Fibroblast of lung (primary cell): ENCODE results near the gene EXOC6B. TPM values are rescaled to one million over a fixed set of nuclear protein-coding genes. Genes with fewer than 3 reads are reported as not detected.
"Not testable (repeated sequence)": the region's sequence is repeated elsewhere in the genome, so short reads cannot be mapped to it uniquely, and the experiment has no call there.

Source experiments
- DNase-seq, 2 donors: peaks; one replicate each; pipeline versions ENCODE4 v3.0.0 to v3.0.0-alpha.2; 2010; ENCODE audit warnings: low read depth in 2 of 2
- H2AFZ ChIP-seq: 2 replicates; pipeline ENCODE4 v1.5.1; 2012; ENCODE audit warnings: low read length, control low read depth, inconsistent platforms
- H3K27ac ChIP-seq: 2 replicates; pipeline ENCODE4 v1.5.1; 2011; ENCODE audit warnings: low read length, control low read depth; ENCODE audit not compliant: insufficient read depth
- H3K27me3 ChIP-seq: 2 replicates; pipeline ENCODE4 v1.5.1; 2011; ENCODE audit warnings: mild to moderate bottlenecking, low read length; ENCODE audit not compliant: control insufficient read depth, insufficient read depth
- H3K36me3 ChIP-seq: 2 replicates; pipeline ENCODE4 v1.5.1; 2011; ENCODE audit warnings: low read length; ENCODE audit not compliant: control insufficient read depth, insufficient read depth
- H3K4me1 ChIP-seq: 2 replicates; pipeline ENCODE4 v1.5.1; 2011; ENCODE audit warnings: low read length; ENCODE audit not compliant: control insufficient read depth, insufficient read depth; ENCODE audit errors: extremely low read depth
- H3K4me2 ChIP-seq: 2 replicates; pipeline ENCODE4 v1.5.1; 2011; ENCODE audit warnings: low read length, control low read depth; ENCODE audit not compliant: insufficient read depth; ENCODE audit errors: extremely low read depth
- H3K4me3 ChIP-seq, 4 experiments: fragments of 200-600 bp in 1 of 4; sonication (generic) in 1 of 4; replicated peaks in 1 of 4; 2 replicates each; pipeline ENCODE4 v1.5.1; 2011 to 2016; ENCODE audit warnings: low read length in 4 of 4, low read depth in 3 of 4, mild to moderate bottlenecking in 3 of 4, control low read depth in 2 of 4, inconsistent platforms in 1 of 4, mixed read lengths in 1 of 4; ENCODE audit not compliant: insufficient read depth in 1 of 4; ENCODE audit errors: control extremely low read depth in 1 of 4
- H3K79me2 ChIP-seq: 2 replicates; pipeline ENCODE4 v1.5.1; 2012; ENCODE audit warnings: mild to moderate bottlenecking, low read length, inconsistent platforms; ENCODE audit not compliant: control insufficient read depth, insufficient read depth
- H3K9ac ChIP-seq: 2 replicates; pipeline ENCODE4 v1.5.1; 2011; ENCODE audit warnings: mild to moderate bottlenecking, low read length, control low read depth; ENCODE audit not compliant: insufficient read depth
- H3K9me3 ChIP-seq: 2 replicates; pipeline ENCODE4 v1.5.1; 2012; ENCODE audit warnings: low read depth, low read length; ENCODE audit not compliant: control insufficient read depth, insufficient read depth
- H4K20me1 ChIP-seq: 2 replicates; pipeline ENCODE4 v1.5.1; 2011; ENCODE audit warnings: low read length; ENCODE audit not compliant: control insufficient read depth, insufficient read depth; ENCODE audit errors: extremely low read depth
- EZH2 ChIP-seq: IDR thresholded peaks from 2 replicates; pipeline ENCODE4 v1.5.1; 2012; ENCODE audit warnings: low read length, control low read depth, mild to moderate bottlenecking; ENCODE audit errors: missing control alignments
- polyA plus RNA-seq, 2 donors: library from polyadenylated mRNA; depleted of rRNA in 1 of 2; stranded (reverse) in 1 of 2; unstranded in 1 of 2; fragments of >200 nt; gene quantifications; 2 replicates each; pipeline ENCODE4 v1.2.1, GENCODE V29; 2011 to 2012; ENCODE audit warnings: missing spikeins in 1 of 2
- total RNA-seq: library from RNA; depleted of rRNA; stranded (reverse); fragments of >200 nt; gene quantifications from 2 replicates; pipeline ENCODE4 v1.2.1, GENCODE V29; 2014
- TF ChIP-seq, protein P1 (sequence below), 2 donors: IDR thresholded peaks in 1 of 2; conservative IDR thresholded peaks in 1 of 2; 1 replicate in 1 of 2; 2 replicates in 1 of 2; pipeline ENCODE4 v1.5.1; 2011 to 2012; ENCODE audit warnings: low read length in 2 of 2, control low read depth in 1 of 2, inconsistent platforms in 1 of 2, low read depth in 1 of 2, mild to moderate bottlenecking in 1 of 2

The EXOC6B gene
- total and polyA plus RNA-seq, 2 donors (not counting 1 experiment from before 2014, with no cell fraction given): 26.3 to 36.5 TPM

GRCh38 chr2:72665448-72665847, 160.4 kb downstream of the EXOC6B start:
- peaks cover 3% of the 10 kb centered on the region for H3K4me1 ChIP-seq
- no peak overlapping the region for H3K9ac ChIP-seq
- H3K79me2 ChIP-seq: no peaks in the 10 kb centered on the region
- H3K36me3 ChIP-seq: no peaks in the 10 kb centered on the region
- no peak overlapping the region for H3K4me2 ChIP-seq
- no peaks in the 10 kb centered on the region for H4K20me1 ChIP-seq
- no peak overlapping the region for H3K27ac ChIP-seq
- DNase-seq: no peak
- H3K4me3 ChIP-seq: no peak overlapping the region
- H3K27me3 ChIP-seq: no peaks in the 10 kb centered on the region
- no peak for TF ChIP-seq EZH2
- TF ChIP-seq, protein P1, sequence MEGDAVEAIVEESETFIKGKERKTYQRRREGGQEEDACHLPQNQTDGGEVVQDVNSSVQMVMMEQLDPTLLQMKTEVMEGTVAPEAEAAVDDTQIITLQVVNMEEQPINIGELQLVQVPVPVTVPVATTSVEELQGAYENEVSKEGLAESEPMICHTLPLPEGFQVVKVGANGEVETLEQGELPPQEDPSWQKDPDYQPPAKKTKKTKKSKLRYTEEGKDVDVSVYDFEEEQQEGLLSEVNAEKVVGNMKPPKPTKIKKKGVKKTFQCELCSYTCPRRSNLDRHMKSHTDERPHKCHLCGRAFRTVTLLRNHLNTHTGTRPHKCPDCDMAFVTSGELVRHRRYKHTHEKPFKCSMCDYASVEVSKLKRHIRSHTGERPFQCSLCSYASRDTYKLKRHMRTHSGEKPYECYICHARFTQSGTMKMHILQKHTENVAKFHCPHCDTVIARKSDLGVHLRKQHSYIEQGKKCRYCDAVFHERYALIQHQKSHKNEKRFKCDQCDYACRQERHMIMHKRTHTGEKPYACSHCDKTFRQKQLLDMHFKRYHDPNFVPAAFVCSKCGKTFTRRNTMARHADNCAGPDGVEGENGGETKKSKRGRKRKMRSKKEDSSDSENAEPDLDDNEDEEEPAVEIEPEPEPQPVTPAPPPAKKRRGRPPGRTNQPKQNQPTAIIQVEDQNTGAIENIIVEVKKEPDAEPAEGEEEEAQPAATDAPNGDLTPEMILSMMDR (conservative IDR thresholded peaks at IDR 0.05 in 1 of 2, IDR thresholded peaks at IDR 0.05 in 1 of 2; ENCODE audit: low read depth in 1 of 2, low read length in 2 of 2): no peak
- no peak overlapping the region for H2AFZ ChIP-seq
- H3K9me3 ChIP-seq: no peaks in the 10 kb centered on the region

DNA sequence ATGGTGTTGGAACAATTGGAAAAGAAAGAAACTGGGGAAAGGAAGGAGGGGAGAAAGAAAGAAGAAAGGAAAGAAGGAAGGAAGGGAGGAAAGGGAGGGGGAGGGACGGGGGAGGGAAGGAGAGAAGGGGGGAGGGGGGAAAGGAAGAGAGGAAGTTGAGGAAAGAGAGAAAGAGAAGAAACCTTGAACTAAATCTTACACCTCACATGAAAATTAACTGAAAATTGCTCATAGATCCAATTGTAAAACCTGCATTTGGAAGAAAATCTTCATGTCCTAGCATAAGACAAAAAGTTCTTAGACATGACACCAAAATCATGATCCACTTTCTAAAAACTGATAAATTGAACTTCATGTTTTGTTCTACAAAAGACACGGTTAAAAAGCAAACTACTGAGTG, 163.8 kb downstream of the EXOC6B start:
- DNase-seq: no peak
- H3K27ac ChIP-seq: no peak overlapping the region
- H3K79me2 ChIP-seq: no peaks in the 10 kb centered on the region
- no peaks in the 10 kb centered on the region for H3K27me3 ChIP-seq
- H3K4me3 ChIP-seq: no peak overlapping the region
- H3K9me3 ChIP-seq: no peaks in the 10 kb centered on the region
- no peaks in the 10 kb centered on the region for H3K4me1 ChIP-seq
- H3K4me2 ChIP-seq: no peak overlapping the region
- H3K36me3 ChIP-seq: no peaks in the 10 kb centered on the region
- H2AFZ ChIP-seq: no peak overlapping the region
- no peaks in the 10 kb centered on the region for H4K20me1 ChIP-seq
- H3K9ac ChIP-seq: no peak overlapping the region
- TF ChIP-seq, protein P1 (conservative IDR thresholded peaks at IDR 0.05 in 1 of 2, IDR thresholded peaks at IDR 0.05 in 1 of 2; ENCODE audit: low read depth in 1 of 2, low read length in 2 of 2): no peak
- no peak for TF ChIP-seq EZH2

- Histone ChIP-seq H2AFZ (no peak overlapping the region), H4K20me1 (no peaks in the 10 kb centered on the region), H3K27me3 (no peaks in the 10 kb centered on the region), H3K79me2 (no peaks in the 10 kb centered on the region), H3K27ac (no peak overlapping the region), H3K4me2 (no peak overlapping the region), H3K4me1 (no peaks in the 10 kb centered on the region), H3K4me3 (no peak overlapping the region), H3K9ac (no peak overlapping the region), H3K9me3 (no peaks in the 10 kb centered on the region), H3K36me3 (no peaks in the 10 kb centered on the region)
- DNase-seq: no peak
- no peak for TF ChIP-seq EZH2
These were observed 176.0 kb downstream of the EXOC6B start for GRCh38 chr2:72649810-72650209.

- H3K9me3 ChIP-seq, H3K27ac ChIP-seq, H2AFZ ChIP-seq, DNase-seq, H3K4me2 ChIP-seq, H3K36me3 ChIP-seq, H3K4me3 ChIP-seq, H3K9ac ChIP-seq, H3K79me2 ChIP-seq, H3K4me1 ChIP-seq, H4K20me1 ChIP-seq, H3K27me3 ChIP-seq: not testable (repeated sequence)
These were observed 184.6 kb downstream of the EXOC6B start for GRCh38 chr2:72641221-72641620.
